Small intestine (tissue), 7 donors: ENCODE measurements around the gene HDAC9. TPM values are rescaled to one million over a fixed set of nuclear protein-coding genes. Genes with fewer than 3 reads are reported as not detected.

Source experiments
- DNase-seq, 2 donors: peaks; one replicate each; pipeline versions ENCODE4 v3.0.0 to v3.0.0-alpha.2; 2013
- FAIRE-seq: peaks from 2 replicates; lab custom pipeline; 2012; peaks lifted over from hg19 to GRCh38; lab: Jason Lieb, UNC
- H3K27ac ChIP-seq, 3 donors: one replicate each; pipeline ENCODE4 v1.5.1; 2013; ENCODE audit warnings: low read length in 2 of 3, mild to moderate bottlenecking in 2 of 3, control low read depth in 1 of 3, inconsistent platforms in 1 of 3, low read depth in 1 of 3, moderate library complexity in 1 of 3
- H3K27me3 ChIP-seq, 3 donors: one replicate each; pipeline ENCODE4 v1.6.1; 2013; ENCODE audit warnings: low read length in 3 of 3, inconsistent platforms in 1 of 3; ENCODE audit not compliant: control insufficient read depth in 3 of 3, insufficient read depth in 3 of 3
- H3K36me3 ChIP-seq, 3 donors: one replicate each; pipeline ENCODE4 v1.6.1; 2013; ENCODE audit warnings: low read length in 3 of 3, inconsistent platforms in 1 of 3, low read depth in 1 of 3, mild to moderate bottlenecking in 1 of 3, moderate library complexity in 1 of 3; ENCODE audit not compliant: control insufficient read depth in 3 of 3, insufficient read depth in 2 of 3
- H3K4me1 ChIP-seq, 3 donors: one replicate each; pipeline ENCODE4 v1.6.1; 2013; ENCODE audit warnings: low read length in 2 of 3, inconsistent platforms in 1 of 3, low read depth in 1 of 3, mild to moderate bottlenecking in 1 of 3, moderate library complexity in 1 of 3; ENCODE audit not compliant: control insufficient read depth in 3 of 3, insufficient read depth in 2 of 3
- H3K4me3 ChIP-seq, 3 donors: one replicate each; pipeline ENCODE4 v1.5.1; 2013; ENCODE audit warnings: low read length in 3 of 3, control low read depth in 1 of 3, inconsistent platforms in 1 of 3, low read depth in 1 of 3, mild to moderate bottlenecking in 1 of 3, moderate library complexity in 1 of 3
- H3K9me3 ChIP-seq, 2 donors: one replicate each; pipeline ENCODE4 v1.6.1; 2013; ENCODE audit warnings: low read depth in 1 of 2, low read length in 1 of 2; ENCODE audit not compliant: control insufficient read depth in 2 of 2, insufficient read depth in 1 of 2
- WGBS, 3 donors: extraction: QIAGEN DNeasy Blood & Tissue Kit; methylation state at CpG; one replicate each; pipeline ENCODE4 v1.1.7; 2013; 5-methylcytosine and 5-hydroxymethylcytosine counted together
- polyA plus RNA-seq, 4 donors: library from polyadenylated mRNA; stranded (reverse) in 3 of 4; unstranded in 1 of 4; fragments of 200-250 nt in 3 of 4; fragments of 120-200 nt in 1 of 4; gene quantifications; one replicate each; pipeline versions ENCODE4 v1.2.1 to v1.2.3, GENCODE V29; 2013
- donor health status: healthy with polysubstance abuse.
- donor health status: control.
- donor health status: control.
- donor health status: Bipolar disorder and iron deficiency.
- donor health status: healthy.

The HDAC9 gene
- polyA plus RNA-seq, 4 donors, result 2.2 to 2.7 (median 2.7) TPM; not detected in 1

- Histone ChIP-seq H3K4me3 (no peak overlapping the region), H3K36me3 (no peaks in the 10 kb centered on the region), H3K9me3 (no peaks in the 10 kb centered on the region), H3K27me3 (no peaks in the 10 kb centered on the region), H3K4me1 (no peaks in the 10 kb centered on the region), H3K27ac (no peak overlapping the region)
- DNase-seq, result no peak
- FAIRE-seq, result no peak
- WGBS, 3 donors, result 85 to 92% (median 89%) methylated on average over 5 of the region's 5 CpGs
Observed at GRCh38 chr7:18786196-18786727, 290.7 kb downstream of the HDAC9 start.

DNA sequence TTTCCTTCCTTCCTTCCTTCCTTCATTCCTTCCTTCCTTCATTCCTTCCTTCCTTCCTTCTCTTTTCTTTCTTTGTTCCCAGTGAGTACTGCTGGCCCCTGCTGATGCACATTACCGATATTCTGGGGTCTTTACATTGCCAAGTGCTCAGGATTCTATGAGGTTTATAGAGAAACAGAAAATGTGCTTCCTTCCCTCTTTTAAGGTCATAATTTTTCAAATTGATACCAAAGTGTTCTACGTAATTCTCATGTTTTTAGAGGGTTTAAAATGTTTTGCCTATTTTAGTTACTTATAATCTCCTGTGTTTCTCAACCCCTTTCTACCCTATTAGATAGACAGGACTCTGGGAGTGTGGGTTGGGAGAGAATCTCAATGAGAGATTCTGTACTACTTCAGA is 291.2 kb downstream of the HDAC9 start:
- no peak overlapping the region for H3K27ac ChIP-seq
- no peaks in the 10 kb centered on the region for H3K36me3 ChIP-seq
- no peak overlapping the region for H3K4me3 ChIP-seq
- no peaks in the 10 kb centered on the region for H3K27me3 ChIP-seq
- H3K4me1 ChIP-seq, result no peaks in the 10 kb centered on the region
- no peaks in the 10 kb centered on the region for H3K9me3 ChIP-seq
- WGBS, 3 donors, result 82 to 89% (median 84%) methylated on average over 2 of the region's 2 CpGs
- FAIRE-seq, result no peak
- no peak for DNase-seq

DNA sequence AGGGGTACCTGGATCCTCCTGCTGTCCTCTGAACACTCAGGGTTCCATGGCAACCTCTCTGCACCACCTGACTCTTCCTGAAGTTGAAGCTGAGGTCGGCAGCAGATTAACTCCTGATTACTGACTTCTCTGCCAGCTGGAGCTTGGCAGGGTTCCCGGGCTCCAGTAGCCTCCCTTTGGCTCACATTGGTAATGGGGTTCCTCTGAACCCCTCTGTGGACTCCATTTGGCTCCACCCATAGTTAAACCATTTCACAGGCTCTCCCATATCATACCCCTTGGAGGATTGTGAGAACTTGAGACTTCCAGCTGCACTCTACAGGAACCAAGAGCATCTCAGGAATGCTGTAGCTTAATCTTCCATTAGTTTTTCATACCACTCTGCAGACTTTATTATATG is 292.5 kb downstream of the HDAC9 start:
- FAIRE-seq (no peak), DNase-seq (no peak)
- Histone ChIP-seq H3K27ac (no peak overlapping the region), H3K4me1 (no peaks in the 10 kb centered on the region), H3K9me3 (no peaks in the 10 kb centered on the region), H3K4me3 (no peak overlapping the region), H3K27me3 (no peaks in the 10 kb centered on the region), H3K36me3 (no peaks in the 10 kb centered on the region)
- 40 to 70% (median 40%) methylated on average over 2 of the region's 2 CpGs for WGBS, 3 donors

DNA sequence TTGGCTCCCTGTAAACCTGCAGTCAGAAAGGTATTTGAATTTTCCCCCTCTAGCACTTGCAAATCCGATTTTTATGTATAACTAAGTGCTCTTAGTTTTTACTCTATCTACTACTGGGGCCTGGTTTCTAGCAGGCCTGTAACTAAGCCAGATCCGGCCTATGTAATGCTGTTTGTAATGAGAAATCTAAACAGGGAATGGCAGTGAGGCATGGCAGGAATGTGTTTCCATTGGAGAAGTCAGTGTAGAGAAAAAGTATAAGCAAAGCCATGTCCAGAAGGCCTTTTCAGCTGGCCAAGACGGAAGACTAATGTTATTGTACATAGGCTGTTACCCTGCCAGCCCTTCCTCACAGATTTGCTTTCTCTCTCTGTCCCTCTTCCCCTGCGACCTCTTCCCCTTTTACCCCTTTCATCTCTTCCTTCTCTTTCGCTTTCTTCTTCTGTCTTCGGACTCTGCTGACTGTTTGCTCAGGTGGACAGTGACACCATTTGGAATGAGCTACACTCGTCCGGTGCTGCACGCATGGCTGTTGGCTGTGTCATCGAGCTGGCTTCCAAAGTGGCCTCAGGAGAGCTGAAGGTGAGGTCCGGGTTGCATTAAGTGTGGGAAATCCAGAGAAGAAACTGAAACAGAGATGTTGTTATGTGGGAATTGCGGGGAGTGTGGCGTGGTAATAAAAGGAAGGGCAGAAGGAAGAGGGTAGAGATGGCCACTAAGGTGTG is 297.5 kb downstream of the HDAC9 start:
- Histone ChIP-seq H3K36me3 (no peaks in the 10 kb centered on the region), H3K27me3 (no peaks in the 10 kb centered on the region), H3K4me3 (no peak overlapping the region), H3K4me1 (no peaks in the 10 kb centered on the region), H3K27ac (no peak overlapping the region), H3K9me3 (no peaks in the 10 kb centered on the region)
- FAIRE-seq, result no peak
- no peak for DNase-seq
- WGBS, 3 donors, result 72 to 77% (median 72%) methylated on average over 13 of the region's 13 CpGs

GRCh38 chr7:18796216-18796615 is 300.7 kb downstream of the HDAC9 start:
- H3K36me3 ChIP-seq, result no peaks in the 10 kb centered on the region
- no peaks in the 10 kb centered on the region for H3K9me3 ChIP-seq
- DNase-seq (no peak), FAIRE-seq (no peak)
- no peak overlapping the region for H3K4me3 ChIP-seq
- H3K4me1 ChIP-seq, result no peaks in the 10 kb centered on the region
- no peaks in the 10 kb centered on the region for H3K27me3 ChIP-seq
- no peak overlapping the region for H3K27ac ChIP-seq

- no peaks in the 10 kb centered on the region for H3K27me3 ChIP-seq
- no peak overlapping the region for H3K27ac ChIP-seq
- H3K4me1 ChIP-seq, result no peaks in the 10 kb centered on the region
- FAIRE-seq, result no peak
- DNase-seq, result no peak
- no peaks in the 10 kb centered on the region for H3K9me3 ChIP-seq
- WGBS, 3 donors, result 87 to 90% (median 89%) methylated on average over 3 of the region's 3 CpGs
- no peak overlapping the region for H3K4me3 ChIP-seq
- H3K36me3 ChIP-seq, result no peaks in the 10 kb centered on the region
Observed at GRCh38 chr7:18798088-18798906, 302.7 kb downstream of the HDAC9 start.

DNA sequence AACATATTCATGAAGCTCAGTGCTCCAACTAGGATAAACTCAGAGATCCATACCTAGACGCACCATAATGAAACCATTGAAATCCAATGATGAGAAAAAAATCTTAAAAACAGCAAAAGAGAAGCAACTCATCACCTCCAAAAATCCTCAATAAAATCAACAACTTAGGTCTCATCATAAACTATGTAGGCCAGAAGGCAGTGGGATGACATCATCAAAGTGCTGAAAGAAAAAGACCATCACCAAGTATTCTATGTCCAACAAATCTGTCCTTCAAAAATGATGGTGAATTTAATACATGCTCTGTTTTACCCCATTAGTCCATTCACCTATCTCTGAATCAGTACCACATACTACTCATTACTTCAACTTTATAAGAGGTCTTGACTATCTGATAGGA is 304.4 kb downstream of the HDAC9 start:
- 86 to 95% (median 88%) methylated on average over 1 of the region's 1 CpG for WGBS, 3 donors

DNA sequence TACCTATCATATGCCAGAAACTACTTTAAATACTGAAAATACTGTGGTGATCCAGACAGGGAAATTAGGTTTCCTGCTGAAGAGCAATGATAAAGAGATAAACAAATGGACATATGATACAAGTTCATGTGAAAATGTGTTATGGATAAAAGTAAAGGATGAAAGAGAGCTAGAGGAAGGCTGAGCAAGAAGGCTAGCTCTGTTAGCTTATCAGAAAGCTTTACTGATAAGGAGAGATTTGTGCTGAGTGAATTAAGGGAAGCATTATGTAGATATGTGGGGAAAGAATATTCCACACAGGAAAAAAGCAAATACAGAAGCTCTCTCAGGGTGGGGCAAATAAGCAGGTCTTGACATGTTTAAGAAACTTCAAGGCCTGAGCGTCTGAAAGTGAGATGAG is 308.4 kb downstream of the HDAC9 start:
- WGBS, 3 donors, result 28 to 53% (median 32%) methylated on average over 1 of the region's 1 CpG
- no peak for DNase-seq
- no peak for FAIRE-seq

More for the DNA sequence above, 304.4 kb downstream of the HDAC9 start:
- H3K4me1 ChIP-seq, result no peaks in the 10 kb centered on the region
- H3K27ac ChIP-seq, result no peak overlapping the region
- DNase-seq (no peak), FAIRE-seq (no peak)
- no peaks in the 10 kb centered on the region for H3K36me3 ChIP-seq
- no peaks in the 10 kb centered on the region for H3K9me3 ChIP-seq
- no peak overlapping the region for H3K4me3 ChIP-seq
- H3K27me3 ChIP-seq, result no peaks in the 10 kb centered on the region

More for the DNA sequence above, 308.4 kb downstream of the HDAC9 start:
- H3K36me3 ChIP-seq, result no peaks in the 10 kb centered on the region
- no peak overlapping the region for H3K27ac ChIP-seq
- no peaks in the 10 kb centered on the region for H3K27me3 ChIP-seq
- H3K9me3 ChIP-seq, result no peaks in the 10 kb centered on the region
- H3K4me1 ChIP-seq, result no peaks in the 10 kb centered on the region
- H3K4me3 ChIP-seq, result no peak overlapping the region
